ENCODE measurements around the gene CLIP2.
A peak's percentile ranks its signal among the peaks of the same experiment; 100 is the strongest.
"Not testable (repeated sequence)": the region's sequence is repeated elsewhere in the genome, so short reads cannot be mapped to it uniquely, and the experiment has no call there.

CLIP2 gene

GRCh38 chr7:74289018-74289658, at the start of gene CLIP2:
Gene CLIP2, plus strand, starts transcription at chr7:74289407. Its CDS starts 28,140 bp downstream, at chr7:74317547.
- DNase-seq (ENCODE audit: low read depth): peak; percentile 64

GRCh38 chr7:74240482-74240881, 48.7 kb upstream of the CLIP2 start:
- DNase-seq (ENCODE audit: low read depth): no peak

- DNase-seq (ENCODE audit: low read depth): no peak
Observed at GRCh38 chr7:74242122-74242443, 47.1 kb upstream of the CLIP2 start.

GRCh38 chr7:74246497-74246896, 42.7 kb upstream of the CLIP2 start:
- no peak for DNase-seq (ENCODE audit: low read depth)

- no peak for DNase-seq (ENCODE audit: low read depth)
Observed at GRCh38 chr7:74248156-74248555, 41.1 kb upstream of the CLIP2 start.

- DNase-seq (ENCODE audit: low read depth): not testable (repeated sequence)
Observed at GRCh38 chr7:74249058-74249457, 40.1 kb upstream of the CLIP2 start.

GRCh38 chr7:74252893-74253292, 36.3 kb upstream of the CLIP2 start:
- DNase-seq (ENCODE audit: low read depth): no peak

- DNase-seq (ENCODE audit: low read depth): no peak
Observed at GRCh38 chr7:74253331-74253730, 35.9 kb upstream of the CLIP2 start.

- DNase-seq (ENCODE audit: low read depth): no peak
Observed at GRCh38 chr7:74253835-74254128, 35.4 kb upstream of the CLIP2 start.

- DNase-seq (ENCODE audit: low read depth): peak; percentile 92
Observed at GRCh38 chr7:74254129-74254857, 34.9 kb upstream of the CLIP2 start, which contains the start of gene RFC2. Gene RFC2, minus strand, starts transcription at chr7:74254399. Its CDS starts 16 bp downstream, at chr7:74254383.

GRCh38 chr7:74254858-74255379, 34.3 kb upstream of the CLIP2 start:
- no peak for DNase-seq (ENCODE audit: low read depth)

GRCh38 chr7:74255461-74255860, 33.7 kb upstream of the CLIP2 start:
- not testable (repeated sequence) for DNase-seq (ENCODE audit: low read depth)

- peak; percentile 69 for DNase-seq (ENCODE audit: low read depth)
Observed at GRCh38 chr7:74256491-74257408, 32.5 kb upstream of the CLIP2 start.

- DNase-seq (ENCODE audit: low read depth): no peak
Observed at GRCh38 chr7:74258639-74259038, 30.6 kb upstream of the CLIP2 start.

GRCh38 chr7:74262639-74263398, 26.4 kb upstream of the CLIP2 start:
- DNase-seq (ENCODE audit: low read depth): no peak

- DNase-seq (ENCODE audit: low read depth): no peak
Observed at GRCh38 chr7:74263399-74264120, 25.6 kb upstream of the CLIP2 start.

GRCh38 chr7:74266191-74266963, 22.8 kb upstream of the CLIP2 start:
- DNase-seq (ENCODE audit: low read depth): no peak

- DNase-seq (ENCODE audit: low read depth): no peak
Observed at GRCh38 chr7:74267756-74268565, 21.2 kb upstream of the CLIP2 start.

GRCh38 chr7:74269757-74270277, 19.4 kb upstream of the CLIP2 start:
- no peak for DNase-seq (ENCODE audit: low read depth)

Data from GM04504 (cell line).